K562 (cell line): ENCODE results near the gene BOD1L1. TPM values are rescaled to one million over a fixed set of nuclear protein-coding genes. Genes with fewer than 3 reads are reported as not detected.
A peak's percentile ranks its signal among the peaks of the same experiment; 100 is the strongest.

Source experiments
- ATAC-seq: fragments of 200-7000 bp; cut with Tn5 transposase; 3 replicates; pipeline ENCODE4 v1.9.1; 2020; ENCODE audit warnings: moderate library complexity
- Bru-seq: library from RNA; stranded (reverse); fragments of 400-500 nt; gene quantifications from one replicate; lab custom pipeline; 2021; lab: Mats Ljungman, UMichigan
- BruChase-seq, 2 experiments: library from RNA; stranded (reverse); fragments of 400-500 nt; gene quantifications; one replicate each; lab custom pipeline; 2021; lab: Mats Ljungman, UMichigan
- BruUV-seq: library from RNA; stranded (reverse); fragments of 400-500 nt; replicated peaks from 2 replicates; lab custom pipeline; 2021; lab: Mats Ljungman, UMichigan
- CTCF ChIA-PET: fragments of 300-600 bp; formaldehyde crosslinking; extraction: SDS; loops from one replicate; lab custom pipeline; 2021; ENCODE audit warnings: low intra/inter-chr PET ratio; lab: Yijun Ruan, JAX
- POLR2A ChIA-PET: fragments of 300-600, 350-650 bp; sonication (Branson Sonifier 250); formaldehyde crosslinking; extraction: SDS; loops from one replicate; lab custom pipeline; 2021; ENCODE audit warnings: antibody characterized with exemption, inconsistent platforms; lab: Yijun Ruan, JAX
- DNase-seq, 4 experiments: peaks; one replicate each; pipeline versions ENCODE4 v3.0.0 to v3.0.0-alpha.2; 2011 to 2018; ENCODE audit warnings: low spot score in 3 of 4, mixed read lengths in 3 of 4; ENCODE audit errors: extremely low read depth in 1 of 4
- FAIRE-seq: peaks from 2 replicates; lab custom pipeline; 2011; peaks lifted over from hg19 to GRCh38; lab: Jason Lieb, UNC
- H2AFZ ChIP-seq: 2 replicates; pipeline ENCODE4 v1.6.0; 2011; ENCODE audit warnings: low read depth, low read length, control low read depth, inconsistent platforms
- H3K27ac ChIP-seq: fragments of 200-600 bp; 3 replicates; pipeline ENCODE4 v1.8.0; 2011; ENCODE audit warnings: low read depth, mild to moderate bottlenecking, control low read depth, inconsistent platforms, low read length, moderate library complexity, mixed read lengths; ENCODE audit errors: extremely low read depth
- H3K27me3 ChIP-seq, 2 experiments: fragments of 300-600 bp in 1 of 2; 2 replicates in 1 of 2; 3 replicates in 1 of 2; pipeline versions ENCODE4 v1.6.0 to v1.8.0; 2011; ENCODE audit warnings: inconsistent platforms in 2 of 2, low read length in 2 of 2, mild to moderate bottlenecking in 1 of 2, mixed read lengths in 1 of 2, moderate library complexity in 1 of 2; ENCODE audit not compliant: control insufficient read depth in 2 of 2, insufficient read depth in 2 of 2
- H3K36me3 ChIP-seq: fragments of 300-600 bp; 3 replicates; pipeline ENCODE4 v1.8.0; 2011; ENCODE audit warnings: mild to moderate bottlenecking, low read length, inconsistent platforms; ENCODE audit not compliant: control insufficient read depth, insufficient read depth
- H3K4me1 ChIP-seq, 2 experiments: fragments of 200-600 bp in 1 of 2; replicated peaks in 1 of 2; 2 replicates in 1 of 2; 3 replicates in 1 of 2; pipeline versions ENCODE4 v1.5.1 to v1.8.0; 2011; ENCODE audit warnings: inconsistent platforms in 2 of 2, low read length in 2 of 2, mild to moderate bottlenecking in 1 of 2, mixed read lengths in 1 of 2, moderate library complexity in 1 of 2; ENCODE audit not compliant: control insufficient read depth in 2 of 2, insufficient read depth in 2 of 2
- H3K4me2 ChIP-seq: 2 replicates; pipeline ENCODE4 v1.6.1; 2011; ENCODE audit warnings: low read length, control low read depth, inconsistent platforms, mixed read lengths; ENCODE audit not compliant: insufficient read depth
- H3K4me3 ChIP-seq: fragments of 200-600 bp; sonication (generic), shearing (Covaris generic); 2 replicates; pipeline ENCODE4 v1.5.1; 2016; ENCODE audit warnings: control low read depth, inconsistent platforms
- H3K79me2 ChIP-seq: fragments of 200-600 bp; 3 replicates; pipeline ENCODE4 v1.8.0; 2011; ENCODE audit warnings: low read length, inconsistent platforms; ENCODE audit not compliant: control insufficient read depth, insufficient read depth
- H3K9ac ChIP-seq, 2 experiments: 2 replicates each; pipeline versions ENCODE4 v1.6.0 to v1.6.1; 2011; ENCODE audit warnings: low read depth in 2 of 2, low read length in 2 of 2, control low read depth in 1 of 2, inconsistent platforms in 1 of 2, mild to moderate bottlenecking in 1 of 2, mixed read lengths in 1 of 2; ENCODE audit not compliant: insufficient read depth in 1 of 2
- H3K9me1 ChIP-seq: one replicate; pipeline ENCODE4 v1.6.0; 2011; ENCODE audit warnings: inconsistent platforms, mild to moderate bottlenecking, low read length, moderate library complexity; ENCODE audit not compliant: control insufficient read depth, insufficient read depth
- H3K9me3 ChIP-seq: replicated peaks from 2 replicates; pipeline ENCODE4 v1.5.1; 2011; ENCODE audit warnings: low read depth, low read length, inconsistent platforms; ENCODE audit not compliant: control insufficient read depth, insufficient read depth
- H4K20me1 ChIP-seq: replicated peaks from 2 replicates; pipeline ENCODE4 v1.6.1; 2011; ENCODE audit warnings: low read length, inconsistent platforms, mixed read lengths; ENCODE audit not compliant: control insufficient read depth, insufficient read depth
- BRD9 ChIP-seq: fragments of 450-650 bp; IDR thresholded peaks from 2 replicates; pipeline ENCODE4 v1.6.1; 2018; ENCODE audit warnings: low read depth; ENCODE audit not compliant: partially characterized antibody
- EP400 ChIP-seq: fragments of 450-650 bp; IDR thresholded peaks from 2 replicates; pipeline ENCODE4 v1.6.1; 2017; ENCODE audit warnings: antibody characterized with exemption, mild to moderate bottlenecking, moderate library complexity
- MTA3 ChIP-seq: fragments of 450-650 bp; formaldehyde crosslinking; IDR thresholded peaks from 2 replicates; pipeline ENCODE4 v1.6.1; 2017; ENCODE audit warnings: mild to moderate bottlenecking, borderline replicate concordance
- POLR2AphosphoS2 ChIP-seq: IDR thresholded peaks from 2 replicates; pipeline ENCODE4 v1.6.1; 2012; ENCODE audit warnings: low read length, improper control_type of control experiment
- RNF2 ChIP-seq: sonication (generic); IDR thresholded peaks from 2 replicates; pipeline ENCODE4 v1.6.1; 2016
- SNAPC5 ChIP-seq: fragments of 250-450 bp; sonication (Bioruptor Pico); IDR thresholded peaks from 2 replicates; pipeline ENCODE4 v1.8.0; 2021; ENCODE audit warnings: moderate library complexity, mild to moderate bottlenecking, inconsistent platforms
- U2AF1 ChIP-seq: fragments of 200-400 bp; formaldehyde crosslinking; optimal IDR thresholded peaks from 2 replicates; pipeline ENCODE3; 2017; ENCODE audit warnings: mild to moderate bottlenecking, low read depth, low read length, moderate library complexity
- ZNF395 ChIP-seq: fragments of 200-800 bp; sonication (Bioruptor generic); IDR thresholded peaks from 2 replicates; pipeline ENCODE4 v1.6.1; 2017; ENCODE audit warnings: missing genetic modification characterization, missing compliant biosample characterization
- WGBS: fragments of 100-300 bp; shearing (Covaris generic); methylation state at CpG from one replicate; pipeline ENCODE4 v1.1.6; 2016; ENCODE audit warnings: low coverage, mixed read lengths; ENCODE audit not compliant: insufficient coverage; ENCODE audit errors: missing lambda C conversion rate; 5-methylcytosine and 5-hydroxymethylcytosine counted together
- in situ Hi-C: fragments of 300-500 bp; cut with MboI; formaldehyde crosslinking; loops from 4 replicates; pipeline ENCODE4 v1.15.0; 2018; ENCODE audit warnings: inconsistent platforms, mixed read lengths
- intact Hi-C: fragments of 100-400 bp; cut with micrococcal nuclease; formaldehyde crosslinking; loops from 2 replicates; pipeline ENCODE4 v1.14.2; 2022
- long read RNA-seq, 3 experiments: library from polyadenylated mRNA in 2 of 3; library from RNA in 1 of 3; unstranded in 2 of 3; stranded (forward) in 1 of 3; transcript quantifications; one replicate each; pipeline ENCODE4 v2.0.0, GENCODE V29; 2019 to 2022
- polyA minus RNA-seq, 3 experiments: library from RNA; depleted of rRNA, polyadenylated mRNA; stranded (reverse); fragments of >200 nt; gene quantifications; 2 replicates each; pipeline ENCODE4 v1.2.3, GENCODE V29; 2011
- polyA plus RNA-seq, 8 experiments: library from polyadenylated mRNA; depleted of rRNA in 4 of 8; stranded (reverse) in 5 of 8; unstranded in 3 of 8; fragments of >200 nt; fragmentation: Nextera tagmentation in 2 of 8; fragmentation: Illumina TruSeq in 1 of 8; extraction: Ambion mirVana in 2 of 8; extraction: Trizol in 1 of 8; gene quantifications; 2 replicates each; pipeline versions ENCODE4 v1.2.1 to v1.2.3, GENCODE V29; 2011 to 2014; ENCODE audit warnings: inconsistent platforms in 1 of 8, missing spikeins in 1 of 8
- total RNA-seq, 7 experiments: library from RNA; depleted of rRNA in 6 of 7; stranded (reverse); fragments of >200 nt in 6 of 7; fragmentation: Illumina TruSeq in 2 of 7; extraction: Trizol in 2 of 7; gene quantifications; 2 replicates each; pipeline versions ENCODE4 v1.2.1 to v1.2.3, GENCODE V29; 2011 to 2021; ENCODE audit warnings: low replicate concordance in 1 of 7
- TF ChIP-seq, protein P1 (sequence below): fragments of 150-350 bp; IDR thresholded peaks from 2 replicates; pipeline ENCODE4 v1.6.1; 2014; ENCODE audit warnings: low read depth, mild to moderate bottlenecking, low read length, borderline replicate concordance
- TF ChIP-seq, protein P2 (sequence below): fragments of 250-450 bp; sonication (Bioruptor Pico); IDR thresholded peaks from 2 replicates; pipeline ENCODE4 v1.9.0; 2021; ENCODE audit warnings: mild to moderate bottlenecking

Gene BOD1L1
- total RNA-seq (2011; cell fraction: chromatin; rRNA removed; ENCODE audit: low replicate concordance): 11.8 and 56.0 TPM in 2 replicates
- 10.5 and 13.9 TPM in 2 replicates for total RNA-seq (2011; cell fraction: nucleolus; rRNA removed)
- 27.0 and 40.4 TPM in 2 replicates for total RNA-seq (2011; cell fraction: nucleoplasm; rRNA removed)
- 14.6 and 15.8 TPM in 2 replicates for total RNA-seq (2014; rRNA removed)
- 22.0 and 25.3 TPM in 2 replicates for total RNA-seq (2014; rRNA removed; fragmentation: Illumina TruSeq; extraction: Trizol)
- total RNA-seq (2015; rRNA removed; fragmentation: Illumina TruSeq; extraction: Trizol): 23.2 and 23.9 TPM in 2 replicates
- total RNA-seq (2021): 14.5 and 18.3 TPM in 2 replicates
- 13.3 and 15.5 TPM in 2 replicates for polyA plus RNA-seq (2011; rRNA removed)
- 3.1 and 5.0 TPM in 2 replicates for polyA plus RNA-seq (2011; cell fraction: cytosol; rRNA removed)
- 19.4 and 36.9 TPM in 2 replicates for polyA plus RNA-seq (2011; cell fraction: nucleus; rRNA removed)
- polyA plus RNA-seq (2012): 10.9 and 13.6 TPM in 2 replicates
- 18.9 and 23.0 TPM in 2 replicates for polyA plus RNA-seq (2014; fragmentation: Illumina TruSeq; extraction: Trizol)
- 1 to 10 TPM; 4.8 to 7.2 TPM for polyA plus RNA-seq (2014; fragmentation: Nextera tagmentation; extraction: Ambion mirVana)
- polyA plus RNA-seq (2014; rRNA removed): 15.5 and 17.7 TPM in 2 replicates
- polyA minus RNA-seq (2011; rRNA and poly(A)+ RNA removed): 38.0 and 44.6 TPM in 2 replicates
- 9.2 and 12.2 TPM in 2 replicates for polyA minus RNA-seq (2011; cell fraction: cytosol; rRNA and poly(A)+ RNA removed)
- 26.8 and 47.7 TPM in 2 replicates for polyA minus RNA-seq (2011; cell fraction: nucleus; rRNA and poly(A)+ RNA removed)
- Bru-seq, nascent RNA: percentile 75 among the genes with signal in this experiment
- percentile 86 among the genes with signal in this experiment for BruChase-seq, experiment 1, labeled RNA remaining after a 2-hour chase
- BruChase-seq, experiment 2, labeled RNA remaining after a 6-hour chase: percentile 85 among the genes with signal in this experiment
- long read RNA-seq, experiment 1, partial matches to known transcripts: 32 of 38 reads
- long read RNA-seq, experiment 1, other reads (novel, unspliced or antisense): 6 of 38 reads
- long read RNA-seq, experiment 2, partial matches to known transcripts: 3 of 5 reads
- long read RNA-seq, experiment 2, other reads (novel, unspliced or antisense): 2 of 5 reads
- long read RNA-seq, experiment 3, partial matches to known transcripts: 3 of 3 reads
- long read RNA-seq, experiment 3, other reads (novel, unspliced or antisense): 0 of 3 reads

- peak within 1 kb of the TSS; percentile 89 for H3K27ac ChIP-seq
- TF ChIP-seq U2AF1 (peak; percentile 69), EP400 (peak; percentile 83), SNAPC5 (CRISPR knock-in tag) (no peak), MTA3 (peak; percentile 99), ZNF395 (peak; percentile 88; the same call in 1 of the 2 replicates), RNF2 (0 out of 2 replicates have a peak, but pooled peaks have one; percentile 15), POLR2AphosphoS2 (no peak), BRD9 (peak; percentile 50)
- TF ChIP-seq, protein P1, sequence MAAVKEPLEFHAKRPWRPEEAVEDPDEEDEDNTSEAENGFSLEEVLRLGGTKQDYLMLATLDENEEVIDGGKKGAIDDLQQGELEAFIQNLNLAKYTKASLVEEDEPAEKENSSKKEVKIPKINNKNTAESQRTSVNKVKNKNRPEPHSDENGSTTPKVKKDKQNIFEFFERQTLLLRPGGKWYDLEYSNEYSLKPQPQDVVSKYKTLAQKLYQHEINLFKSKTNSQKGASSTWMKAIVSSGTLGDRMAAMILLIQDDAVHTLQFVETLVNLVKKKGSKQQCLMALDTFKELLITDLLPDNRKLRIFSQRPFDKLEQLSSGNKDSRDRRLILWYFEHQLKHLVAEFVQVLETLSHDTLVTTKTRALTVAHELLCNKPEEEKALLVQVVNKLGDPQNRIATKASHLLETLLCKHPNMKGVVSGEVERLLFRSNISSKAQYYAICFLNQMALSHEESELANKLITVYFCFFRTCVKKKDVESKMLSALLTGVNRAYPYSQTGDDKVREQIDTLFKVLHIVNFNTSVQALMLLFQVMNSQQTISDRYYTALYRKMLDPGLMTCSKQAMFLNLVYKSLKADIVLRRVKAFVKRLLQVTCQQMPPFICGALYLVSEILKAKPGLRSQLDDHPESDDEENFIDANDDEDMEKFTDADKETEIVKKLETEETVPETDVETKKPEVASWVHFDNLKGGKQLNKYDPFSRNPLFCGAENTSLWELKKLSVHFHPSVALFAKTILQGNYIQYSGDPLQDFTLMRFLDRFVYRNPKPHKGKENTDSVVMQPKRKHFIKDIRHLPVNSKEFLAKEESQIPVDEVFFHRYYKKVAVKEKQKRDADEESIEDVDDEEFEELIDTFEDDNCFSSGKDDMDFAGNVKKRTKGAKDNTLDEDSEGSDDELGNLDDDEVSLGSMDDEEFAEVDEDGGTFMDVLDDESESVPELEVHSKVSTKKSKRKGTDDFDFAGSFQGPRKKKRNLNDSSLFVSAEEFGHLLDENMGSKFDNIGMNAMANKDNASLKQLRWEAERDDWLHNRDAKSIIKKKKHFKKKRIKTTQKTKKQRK: no peak
- TF ChIP-seq, protein P2, sequence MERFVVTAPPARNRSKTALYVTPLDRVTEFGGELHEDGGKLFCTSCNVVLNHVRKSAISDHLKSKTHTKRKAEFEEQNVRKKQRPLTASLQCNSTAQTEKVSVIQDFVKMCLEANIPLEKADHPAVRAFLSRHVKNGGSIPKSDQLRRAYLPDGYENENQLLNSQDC (CRISPR knock-in tag): no peak
Measured at GRCh38 chr4:13627606-13628311, at the start of gene BOD1L1. Gene BOD1L1, minus strand, starts transcription at chr4:13627725. Its CDS starts 138 bp downstream, at chr4:13627587.

More at GRCh38 chr4:13627606-13628311, at the start of gene BOD1L1:
- in situ Hi-C loops: no loop called here
- H3K9me3 ChIP-seq: no peaks in the 10 kb centered on the region; the same call in 1 of the 2 replicates
- H3K36me3 ChIP-seq: peaks cover 2% of the 10 kb centered on the region; the same call in 1 of the 3 replicates
- peaks cover 8% of the 10 kb centered on the region; the same call in 1 of the 2 replicates for H4K20me1 ChIP-seq
- ATAC-seq (peak; percentile 95), DNase-seq (peak; percentile 77 to 94 (median 84)), FAIRE-seq (peak; percentile 96)
- BruUV-seq: TSS peak; percentile 92
- H2AFZ ChIP-seq: peak within 1 kb of the TSS; percentile 96
- peaks cover 24% of the 10 kb centered on the region for H3K79me2 ChIP-seq
- peak within 1 kb of the TSS; percentile 96 to 97 for H3K9ac ChIP-seq
- ChIA-PET POLR2A (interaction anchor here (0.6 to 2.1 kb wide), 3 partner anchors 10 to 1778 kb away, joined by 3 to 13 read pairs (median 3); no protein-coding TSS in a partner anchor), CTCF (no interaction called here)
- H3K4me3 ChIP-seq: peak within 1 kb of the TSS; percentile 98
- H3K4me2 ChIP-seq: peak within 1 kb of the TSS; percentile 100
- H3K9me1 ChIP-seq: no peaks in the 10 kb centered on the region
- no peaks in the 10 kb centered on the region for H3K27me3 ChIP-seq
- H3K4me1 ChIP-seq: peaks cover 4 to 5% of the 10 kb centered on the region in 2 experiments; a peak in 2 of 5 replicates
- intact Hi-C loops: loop anchor here (10.0 kb wide), 1 partner anchor 1377 kb away; the partner anchor contains the start of gene CPEB2
- 1% methylated on average over 44 of the region's 55 CpGs for WGBS
